ENCODE data around the gene TMEM42.

TMEM42 gene

GRCh38 chr3:44870375-44871061, 8.8 kb downstream of the TMEM42 start:
- in situ Hi-C loops (cut with MboI; ENCODE audit: low sequenced_read_pairs), result no loop called here

GRCh38 chr3:44874308-44874707, 12.6 kb downstream of the TMEM42 start, which contains the start of gene TGM4:
Gene TGM4 (plus strand): TSS chr3:44874608. CDS start chr3:44874679, 71 bp downstream.
- in situ Hi-C loops (cut with MboI; ENCODE audit: low sequenced_read_pairs), result no loop called here

- in situ Hi-C loops (cut with MboI; ENCODE audit: low sequenced_read_pairs), result no loop called here
Observed at GRCh38 chr3:44875596-44875995, 13.9 kb downstream of the TMEM42 start.

- in situ Hi-C loops (cut with MboI; ENCODE audit: low sequenced_read_pairs), result no loop called here
Observed at GRCh38 chr3:44877333-44877732, 15.6 kb downstream of the TMEM42 start.

GRCh38 chr3:44880284-44880683, 18.6 kb downstream of the TMEM42 start:
- in situ Hi-C loops (cut with MboI; ENCODE audit: low sequenced_read_pairs), result no loop called here

- in situ Hi-C loops (cut with MboI; ENCODE audit: low sequenced_read_pairs), result no loop called here
Observed at GRCh38 chr3:44883213-44883955, 21.7 kb downstream of the TMEM42 start.

- in situ Hi-C loops (cut with MboI; ENCODE audit: low sequenced_read_pairs), result no loop called here
Observed at GRCh38 chr3:44883999-44884431, 22.3 kb downstream of the TMEM42 start.

- in situ Hi-C loops (cut with MboI; ENCODE audit: low sequenced_read_pairs), result no loop called here
Observed at GRCh38 chr3:44885618-44886017, 23.9 kb downstream of the TMEM42 start.

- in situ Hi-C loops (cut with MboI; ENCODE audit: low sequenced_read_pairs), result no loop called here
Observed at GRCh38 chr3:44886561-44886960, 24.8 kb downstream of the TMEM42 start.

- in situ Hi-C loops (cut with MboI; ENCODE audit: low sequenced_read_pairs), result no loop called here
Observed at GRCh38 chr3:44887101-44887500, 25.4 kb downstream of the TMEM42 start.

GRCh38 chr3:44890258-44890657, 28.5 kb downstream of the TMEM42 start:
- in situ Hi-C loops (cut with MboI; ENCODE audit: low sequenced_read_pairs), result no loop called here

- in situ Hi-C loops (cut with MboI; ENCODE audit: low sequenced_read_pairs), result no loop called here
Observed at GRCh38 chr3:44890852-44891251, 29.1 kb downstream of the TMEM42 start.

GRCh38 chr3:44892689-44893088, 31.0 kb downstream of the TMEM42 start:
- in situ Hi-C loops (cut with MboI; ENCODE audit: low sequenced_read_pairs), result no loop called here

- in situ Hi-C loops (cut with MboI; ENCODE audit: low sequenced_read_pairs), result no loop called here
Observed at GRCh38 chr3:44893097-44893496, 31.4 kb downstream of the TMEM42 start.

- in situ Hi-C loops (cut with MboI; ENCODE audit: low sequenced_read_pairs), result no loop called here
Observed at GRCh38 chr3:44894485-44894884, 32.8 kb downstream of the TMEM42 start.

GRCh38 chr3:44896440-44896839, 34.7 kb downstream of the TMEM42 start:
- in situ Hi-C loops (cut with MboI; ENCODE audit: low sequenced_read_pairs), result no loop called here

GRCh38 chr3:44899683-44900367, 38.1 kb downstream of the TMEM42 start:
- in situ Hi-C loops (cut with MboI; ENCODE audit: low sequenced_read_pairs), result no loop called here

- in situ Hi-C loops (cut with MboI; ENCODE audit: low sequenced_read_pairs), result no loop called here
Observed at GRCh38 chr3:44902628-44903027, 40.9 kb downstream of the TMEM42 start.

GRCh38 chr3:44903314-44903713, 41.6 kb downstream of the TMEM42 start:
- in situ Hi-C loops (cut with MboI; ENCODE audit: low sequenced_read_pairs), result no loop called here

- in situ Hi-C loops (cut with MboI; ENCODE audit: low sequenced_read_pairs), result no loop called here
Observed at GRCh38 chr3:44903751-44904150, 42.0 kb downstream of the TMEM42 start.

- in situ Hi-C loops (cut with MboI; ENCODE audit: low sequenced_read_pairs), result no loop called here
Observed at GRCh38 chr3:44905446-44906157, 43.9 kb downstream of the TMEM42 start.
